GM19025 (cell line): ENCODE measurements around the gene FIBCD1.
"Not testable (repeated sequence)": the region's sequence is repeated elsewhere in the genome, so short reads cannot be mapped to it uniquely, and the experiment has no call there.

ENCODE experiments used
- ATAC-seq: cut with Tn5 transposase; IDR thresholded peaks from one replicate; pipeline ENCODE4 v1.9.1; 2021; ENCODE audit warnings: mild to moderate bottlenecking, low read depth, moderate library complexity; ENCODE audit not compliant: unreplicated experiment

FIBCD1 gene

DNA sequence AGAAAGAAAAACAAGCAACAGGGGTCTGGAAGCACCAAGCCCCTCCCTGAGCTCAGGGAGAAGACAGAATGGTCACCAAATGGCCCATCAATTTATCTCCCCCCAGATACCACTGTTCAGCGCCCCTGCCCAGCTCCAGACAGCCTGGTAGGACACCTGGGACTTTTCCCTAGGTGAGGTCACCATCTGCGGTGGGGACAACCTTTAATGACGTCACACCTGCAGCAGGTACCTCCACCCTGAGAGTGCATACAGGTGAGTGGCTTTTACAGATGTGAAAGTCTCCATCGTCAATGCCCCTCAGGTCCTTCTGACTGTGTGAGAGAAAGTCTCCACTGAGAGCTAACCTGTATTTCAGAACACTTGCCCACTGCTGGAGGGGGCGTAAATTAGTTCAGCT, 35.6 kb upstream of the FIBCD1 start:
- no peak for ATAC-seq

DNA sequence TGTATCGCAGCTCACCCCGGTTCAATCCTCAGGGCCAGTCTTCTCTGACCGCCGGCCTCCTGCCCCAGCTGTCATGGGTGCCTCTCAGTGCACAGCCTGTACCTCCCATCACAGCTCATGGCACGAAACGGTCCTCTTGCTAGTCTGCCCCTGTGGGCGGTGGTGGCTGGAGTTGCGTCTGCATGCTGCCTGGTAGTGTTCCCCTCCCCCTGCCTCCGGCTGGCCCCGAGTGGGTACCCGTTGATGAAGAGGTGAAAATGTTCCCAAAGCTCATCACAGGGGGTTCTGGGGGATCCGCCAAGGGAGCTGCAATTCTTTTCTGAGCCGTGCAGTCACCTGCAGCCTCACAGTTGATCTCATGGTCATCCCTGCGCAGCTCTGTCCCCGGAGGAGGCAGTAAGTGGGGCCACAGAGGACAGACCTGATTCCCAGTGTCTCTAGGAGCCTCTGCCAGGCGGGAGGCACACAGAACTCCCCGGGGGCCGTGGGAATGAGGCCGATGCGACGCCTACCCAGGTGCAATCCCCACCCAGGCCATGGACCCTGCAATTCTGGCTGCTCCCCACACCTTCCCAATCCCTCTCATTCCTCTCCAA, 34.7 kb upstream of the FIBCD1 start:
- ATAC-seq, result no peak

DNA sequence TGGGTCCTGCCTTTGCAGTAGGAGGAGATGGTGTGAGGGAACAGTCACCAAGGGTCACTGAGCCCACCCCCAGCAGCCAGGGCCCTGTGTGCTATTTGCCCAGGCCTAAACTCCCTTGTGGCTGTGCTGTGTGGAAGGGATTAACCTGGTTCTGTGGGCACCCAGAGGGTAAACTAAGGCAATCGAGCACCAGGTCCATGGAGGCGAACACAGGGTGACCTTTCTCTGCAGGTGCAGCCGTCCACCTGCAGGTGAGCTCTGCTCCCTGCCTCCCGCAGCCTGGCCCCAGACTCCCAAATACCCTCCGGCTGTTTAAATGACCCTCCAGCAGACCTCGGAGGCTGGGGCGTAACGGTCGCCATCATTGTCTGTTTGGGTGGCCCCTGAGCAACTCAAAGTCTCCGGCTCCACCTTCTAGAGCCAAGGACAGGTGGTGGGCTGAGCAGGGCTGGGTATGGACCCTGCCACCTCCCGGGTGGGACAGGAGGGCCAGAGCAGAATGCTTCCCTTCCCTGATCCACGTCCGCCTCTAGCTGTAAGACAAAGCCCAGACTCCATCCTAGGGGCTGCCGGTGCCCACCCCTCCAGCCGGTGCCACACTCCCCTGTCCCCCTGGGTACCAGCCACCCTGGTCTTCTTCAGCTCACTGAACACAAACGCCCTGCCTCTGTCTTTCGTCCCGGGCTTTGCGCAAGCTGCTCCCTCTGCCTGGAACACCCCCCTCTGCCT, 34.1 kb upstream of the FIBCD1 start:
- no peak for ATAC-seq

DNA sequence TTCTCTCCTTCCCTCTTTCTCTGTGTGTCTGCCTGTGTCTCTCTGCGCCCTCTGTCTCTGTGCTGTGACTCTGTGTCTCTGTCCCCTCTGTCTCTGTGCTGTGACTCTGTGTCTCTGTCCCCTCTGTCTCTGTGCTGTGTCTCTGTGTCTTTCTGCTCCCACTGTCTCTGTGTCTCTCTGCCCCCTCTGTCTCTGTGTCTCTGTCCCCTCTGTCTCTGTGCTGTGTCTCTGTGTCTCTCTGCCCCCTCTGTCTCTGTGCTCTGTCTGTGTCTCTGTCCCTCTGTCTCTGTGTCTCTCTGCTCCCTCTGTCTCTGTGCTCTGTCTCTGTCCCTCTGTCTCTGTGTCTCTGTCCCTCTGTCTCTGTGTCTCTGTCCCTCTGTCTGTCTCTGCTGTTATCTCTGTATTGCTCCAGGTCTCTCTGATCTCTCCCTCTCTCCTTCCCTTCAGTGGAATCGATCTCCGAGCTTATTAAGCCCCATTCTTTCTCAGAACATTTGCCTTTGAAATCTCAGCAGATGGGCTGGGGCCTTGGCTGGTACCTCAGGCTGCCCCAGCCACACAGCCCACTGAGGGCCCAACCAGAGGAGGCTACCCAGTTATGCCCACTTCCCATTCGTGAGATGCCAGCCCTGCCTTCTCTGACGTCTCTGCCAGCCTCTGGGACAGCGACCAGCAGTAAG, 33.4 kb upstream of the FIBCD1 start:
- ATAC-seq, result no peak

DNA sequence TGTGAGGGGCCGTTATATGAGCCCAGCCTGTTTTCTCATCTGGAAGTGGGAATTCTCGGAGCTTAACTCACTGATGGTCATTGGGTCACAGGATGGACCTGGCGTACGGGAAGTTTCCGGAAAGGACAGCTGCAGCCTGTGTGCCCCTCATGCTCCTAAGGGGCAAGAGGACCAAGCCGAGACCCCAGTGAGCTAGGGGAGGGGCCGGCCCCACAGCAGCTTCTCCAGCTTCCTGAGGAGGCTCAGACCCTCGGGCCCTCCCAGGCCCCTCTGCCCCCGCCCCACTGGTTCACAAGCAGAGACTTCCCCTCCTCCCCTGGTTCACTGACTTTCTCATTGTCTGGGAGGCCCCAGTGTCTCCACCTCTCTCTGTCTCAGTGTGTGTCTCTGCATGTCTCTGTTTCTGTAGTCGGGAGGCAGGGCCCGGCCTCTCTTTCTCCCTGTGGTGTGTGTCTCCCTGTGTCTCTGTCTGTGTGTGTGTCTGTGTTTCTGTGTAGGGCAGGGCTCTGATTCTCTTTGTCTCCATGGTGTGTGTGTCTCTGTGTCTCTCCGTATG, 32.3 kb upstream of the FIBCD1 start:
- no peak for ATAC-seq

DNA sequence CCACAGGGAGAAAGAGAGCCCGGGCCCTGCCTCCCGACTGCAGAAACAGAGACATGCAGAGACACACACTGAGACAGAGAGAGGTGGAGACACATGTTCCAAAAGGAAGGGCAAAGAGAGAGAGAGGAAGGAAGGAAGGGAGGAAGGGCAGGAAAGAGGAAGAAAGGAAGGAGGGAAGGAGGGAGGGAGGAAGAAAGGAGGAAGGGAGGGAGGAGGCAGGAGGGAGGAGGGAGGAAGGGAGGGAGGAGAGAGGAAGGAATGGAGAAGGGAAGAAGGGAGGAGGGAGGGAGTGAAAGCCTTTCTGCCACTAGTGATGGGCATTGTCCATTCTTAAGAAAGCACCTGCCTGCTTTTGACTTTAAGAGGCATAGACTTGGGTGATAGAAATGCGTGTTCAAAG, 31.8 kb upstream of the FIBCD1 start:
- no peak for ATAC-seq

DNA sequence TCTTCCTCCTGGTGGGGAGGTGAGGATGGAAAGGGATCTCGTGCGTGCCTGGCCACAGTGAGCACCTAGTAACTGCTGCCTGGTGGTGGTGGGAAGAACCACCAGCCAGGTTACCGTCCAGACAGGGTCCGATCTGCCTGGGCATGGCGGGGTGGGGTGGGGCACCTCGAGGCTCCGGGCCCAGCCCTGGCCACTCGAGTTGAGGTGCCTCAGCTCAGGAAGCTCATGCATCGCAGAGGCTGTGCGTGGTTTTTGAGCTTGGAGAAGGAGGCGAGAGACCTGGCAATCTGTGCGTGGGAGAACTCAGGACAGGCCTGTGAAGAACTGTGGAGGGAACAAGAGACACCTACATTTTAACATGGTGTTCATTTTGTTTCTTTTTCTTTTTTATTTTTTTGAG, 31.0 kb upstream of the FIBCD1 start:
- no peak for ATAC-seq

DNA sequence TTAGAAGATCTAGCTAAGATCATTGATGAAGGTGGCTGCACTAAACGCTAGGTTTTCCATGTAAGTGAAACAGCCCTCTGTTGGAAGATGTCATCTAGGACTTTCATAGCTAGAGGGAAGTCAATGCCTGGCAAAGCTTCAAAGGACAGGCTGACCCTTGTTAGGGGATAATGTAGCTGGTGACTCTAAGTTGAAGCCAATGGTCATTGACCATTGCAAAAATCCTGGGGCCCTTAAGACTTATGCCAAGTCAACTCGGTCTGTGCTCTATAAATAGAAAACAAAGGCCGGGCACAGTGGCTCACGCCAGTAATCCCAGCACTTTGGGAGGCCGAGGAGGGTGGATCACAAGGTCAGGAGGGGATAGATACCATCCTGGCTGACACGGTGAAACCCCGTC, 26.6 kb upstream of the FIBCD1 start:
- no peak for ATAC-seq

DNA sequence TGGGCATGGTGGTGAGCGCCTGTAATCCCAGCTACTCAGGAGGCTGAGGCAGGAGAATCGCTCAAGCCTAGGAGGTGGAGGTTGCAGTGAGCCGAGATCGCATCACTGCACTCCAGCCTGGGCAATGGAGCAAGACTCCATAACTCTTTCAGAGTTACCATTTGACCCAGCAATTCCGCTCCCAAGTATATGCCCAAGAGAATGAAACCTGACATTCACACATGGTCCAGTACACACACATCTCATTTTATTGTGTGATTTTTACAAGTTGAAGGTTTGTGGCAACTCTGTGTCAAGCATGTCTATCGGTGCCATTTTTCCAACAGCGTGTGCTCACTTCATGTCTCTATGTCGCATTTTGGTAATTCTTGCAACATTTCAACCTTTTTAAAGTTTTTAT, 24.9 kb upstream of the FIBCD1 start:
- no peak for ATAC-seq

DNA sequence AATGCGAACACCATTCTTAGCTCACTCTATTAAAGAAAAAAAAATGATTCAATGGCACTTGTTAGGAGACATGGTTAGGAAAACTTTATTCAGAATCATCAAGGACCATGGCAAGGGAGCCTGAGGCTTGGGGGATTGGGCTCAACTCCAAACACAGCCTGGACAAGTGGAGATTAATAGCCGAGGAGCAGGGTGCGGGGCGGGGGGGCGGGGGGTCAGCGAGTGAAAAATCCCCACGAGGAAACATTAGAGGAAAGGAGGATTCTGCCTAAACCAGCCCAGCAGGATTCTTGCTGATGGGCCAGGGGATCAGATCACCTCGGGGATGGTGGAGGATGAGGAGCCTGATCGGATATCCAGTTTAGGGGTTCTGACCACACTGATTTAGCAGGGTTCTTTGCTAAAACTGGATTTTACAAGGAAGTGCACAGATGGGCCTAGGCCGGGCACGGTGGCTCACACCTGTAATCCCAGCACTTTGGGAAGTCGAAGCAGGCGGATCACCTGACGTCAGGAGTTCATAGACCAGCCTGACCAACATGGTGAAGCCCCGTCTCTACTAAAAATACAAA, 24.4 kb upstream of the FIBCD1 start:
- ATAC-seq, result no peak

DNA sequence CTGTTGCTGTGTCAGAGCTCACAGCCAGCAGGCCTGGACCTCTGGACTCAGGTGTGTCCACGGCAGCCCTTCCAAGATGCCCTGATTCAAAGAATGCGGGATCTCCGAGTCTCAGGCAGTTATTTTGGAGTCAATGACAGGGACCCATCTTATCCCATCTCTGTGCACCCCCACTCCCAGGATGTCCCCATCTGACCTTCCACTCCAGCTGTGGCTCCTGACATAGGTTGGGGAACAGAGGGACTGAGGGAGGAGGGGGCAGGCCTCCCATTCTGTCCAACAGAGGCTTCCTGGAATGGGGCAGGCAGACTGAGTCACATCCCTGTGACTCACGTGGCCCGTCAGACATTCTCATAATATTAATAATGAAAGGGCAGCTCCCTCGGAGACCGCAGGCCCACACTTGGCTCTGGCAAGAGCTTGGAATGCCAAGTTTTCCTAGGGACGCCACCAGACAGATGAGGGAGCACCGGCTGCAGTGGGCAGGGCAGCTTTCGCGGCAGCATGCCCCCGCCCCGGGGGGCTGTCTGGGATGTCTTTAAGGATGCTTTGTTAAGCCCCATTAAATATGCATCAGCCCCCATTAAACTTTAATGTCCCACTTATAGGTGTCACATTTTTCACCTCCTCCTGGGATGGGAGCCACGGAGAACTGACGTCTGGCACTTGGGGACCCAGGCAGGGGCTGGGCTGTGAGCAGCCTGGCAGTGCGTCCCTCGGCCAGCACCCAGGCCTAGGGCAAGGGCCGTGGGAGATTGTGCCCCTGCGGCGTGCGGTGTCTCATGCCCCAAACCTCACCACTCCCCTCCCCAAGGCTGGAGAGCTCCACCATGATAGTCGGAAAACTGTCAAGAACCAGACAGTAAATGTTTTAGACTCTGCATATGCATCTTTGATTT, 23.6 kb upstream of the FIBCD1 start:
- ATAC-seq, result no peak

DNA sequence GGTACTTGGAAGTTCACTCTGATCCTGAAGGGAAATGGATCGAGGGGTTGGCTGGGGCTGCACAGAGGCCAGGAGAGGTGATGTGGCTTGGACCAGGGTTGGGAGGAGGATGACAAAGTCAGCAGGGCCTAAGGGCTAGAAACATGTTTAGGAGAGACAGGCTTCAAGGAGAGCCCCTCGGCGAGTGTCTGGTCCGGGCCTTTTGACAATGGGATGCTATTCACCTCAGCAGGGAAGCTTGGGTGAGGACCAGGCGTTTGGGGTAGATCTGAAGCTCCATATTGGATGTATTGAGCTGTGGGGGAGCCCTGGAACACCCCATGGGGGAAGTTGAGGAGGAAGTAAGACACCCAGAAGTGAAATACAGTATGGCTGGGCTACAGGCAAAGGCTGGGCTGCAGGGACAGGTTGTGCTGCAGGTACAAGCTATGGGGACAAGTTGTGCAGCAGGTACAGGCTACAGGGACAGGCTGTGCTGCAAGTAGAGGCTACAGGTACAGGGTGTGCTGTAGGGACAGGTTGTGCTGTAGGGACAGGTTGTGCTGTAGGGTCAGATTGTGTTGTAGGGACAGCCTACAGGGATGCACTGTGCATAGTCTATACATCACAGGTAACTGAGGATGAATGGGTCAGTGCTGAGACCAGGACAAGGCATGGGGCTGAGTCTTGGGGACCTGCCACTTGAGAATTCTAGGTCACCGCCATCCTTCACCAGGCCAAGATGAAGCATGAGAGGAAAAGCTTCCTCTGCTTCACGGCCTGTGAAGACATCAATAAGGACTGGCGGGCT, 22.7 kb upstream of the FIBCD1 start:
- no peak for ATAC-seq

DNA sequence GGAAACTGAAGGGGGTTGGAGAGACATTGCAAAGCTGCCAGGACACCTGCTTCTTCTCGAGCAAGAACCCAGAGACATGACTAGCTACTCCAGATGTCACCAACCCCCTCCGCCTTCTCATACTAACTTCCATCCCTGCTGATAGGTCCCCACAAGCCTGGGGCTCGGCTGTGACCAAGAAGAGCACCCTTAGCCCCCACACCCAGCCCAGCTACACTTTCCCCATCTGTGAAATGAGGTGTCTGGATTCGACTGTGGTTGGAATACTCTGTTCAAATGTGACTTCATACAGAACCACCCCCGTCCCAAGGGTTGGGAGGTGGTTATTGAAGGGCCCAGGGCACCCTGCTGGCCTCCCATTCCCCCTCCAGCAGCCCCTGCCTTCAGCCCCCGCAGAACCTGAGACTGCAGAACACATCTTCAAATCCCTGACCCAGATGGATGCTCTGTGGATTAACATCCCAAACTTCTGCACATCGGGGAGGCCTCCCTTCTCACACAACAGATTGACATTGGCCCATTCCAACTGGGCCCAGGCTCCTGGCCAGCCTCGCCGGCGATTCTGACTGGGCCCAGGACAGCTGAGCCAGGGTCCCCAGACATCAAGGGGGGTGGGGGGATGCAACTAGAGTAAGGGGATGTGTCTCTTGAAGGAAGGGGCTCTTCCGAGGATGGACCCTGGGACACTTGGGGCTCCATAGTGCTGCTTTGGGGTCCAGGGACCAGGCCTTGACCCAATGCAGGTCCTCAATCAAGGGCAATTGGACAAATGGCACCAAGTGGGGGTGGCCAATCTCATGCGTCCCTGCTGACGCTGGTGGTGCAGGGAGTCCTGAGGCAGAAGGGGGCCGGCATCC, 21.7 kb upstream of the FIBCD1 start:
- no peak for ATAC-seq

DNA sequence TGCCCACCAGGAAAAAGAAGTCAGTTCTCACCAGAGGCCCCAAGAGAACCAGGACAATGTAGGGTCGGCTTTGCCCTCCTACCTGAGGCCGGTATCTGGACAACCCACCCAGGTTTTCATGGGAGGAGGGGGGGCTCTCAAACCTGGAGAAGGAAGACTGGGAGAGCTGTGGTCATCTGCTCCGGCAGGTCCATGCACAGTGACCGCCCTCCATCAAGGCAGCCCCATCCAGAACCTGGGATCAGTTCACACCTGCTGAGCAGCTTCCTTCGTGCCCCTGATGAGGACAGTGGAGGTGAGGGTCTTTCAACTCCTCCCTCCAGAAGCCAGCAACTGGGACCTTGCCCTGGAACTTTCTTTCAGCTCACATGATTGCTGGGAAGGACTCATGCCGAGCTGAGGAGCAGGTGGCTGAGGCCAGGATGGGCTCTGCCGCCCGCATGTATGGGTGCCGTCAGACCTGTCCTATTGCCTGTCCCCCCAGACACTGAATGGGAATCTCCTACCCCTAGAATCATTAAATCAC, 20.8 kb upstream of the FIBCD1 start:
- ATAC-seq, result no peak

DNA sequence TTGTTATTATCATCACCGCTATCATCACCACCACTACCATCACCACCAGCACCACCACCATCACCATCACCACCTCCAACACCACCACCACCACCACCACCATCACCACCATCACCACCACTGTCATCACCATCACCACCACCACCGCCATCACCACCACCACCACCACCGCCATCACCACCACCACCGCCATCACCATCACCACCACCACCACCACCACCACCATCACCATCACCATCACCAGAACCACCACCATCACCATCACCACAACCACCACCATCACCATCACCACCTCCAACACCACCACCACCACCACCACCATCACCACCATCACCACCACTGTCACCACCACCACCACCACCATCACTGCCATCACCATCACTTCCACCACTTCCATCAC, 19.5 kb upstream of the FIBCD1 start:
- ATAC-seq, result not testable (repeated sequence)

DNA sequence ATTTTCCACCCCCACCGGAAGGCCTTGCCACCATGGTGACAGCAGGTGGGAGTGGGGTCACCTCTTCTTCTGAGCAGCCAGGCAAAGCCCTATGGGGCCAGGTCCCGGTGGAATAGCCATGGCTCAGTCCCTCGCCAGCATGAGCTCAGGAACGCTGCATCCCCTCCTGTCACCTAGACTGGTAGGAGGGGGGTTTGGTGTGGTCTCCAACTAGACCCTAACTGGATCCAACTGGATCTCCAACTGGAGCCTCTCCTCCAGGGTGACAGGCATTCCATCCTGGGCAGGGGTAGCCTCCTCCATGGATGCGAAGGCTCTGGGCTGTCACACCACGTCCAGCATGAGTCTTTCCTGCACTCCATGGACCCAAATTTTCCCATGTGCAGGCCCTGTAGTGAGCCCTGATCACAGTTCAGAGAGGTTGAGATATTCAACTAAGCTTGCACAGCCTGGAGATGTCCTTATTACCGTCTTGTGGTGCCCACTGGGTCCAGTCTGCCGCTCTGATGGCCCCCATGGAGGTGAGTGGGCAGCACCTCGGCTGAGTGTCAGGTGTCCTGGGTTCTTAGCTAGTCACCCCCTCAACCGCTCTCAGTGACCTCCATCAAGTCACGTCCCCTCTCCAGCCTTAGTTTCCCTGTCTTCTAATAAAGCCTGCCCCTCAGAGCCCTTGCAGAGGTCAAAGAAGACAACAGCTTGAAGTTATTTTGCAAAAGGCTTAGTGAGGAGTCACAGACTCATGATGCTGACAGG, 18.6 kb upstream of the FIBCD1 start:
- no peak for ATAC-seq

DNA sequence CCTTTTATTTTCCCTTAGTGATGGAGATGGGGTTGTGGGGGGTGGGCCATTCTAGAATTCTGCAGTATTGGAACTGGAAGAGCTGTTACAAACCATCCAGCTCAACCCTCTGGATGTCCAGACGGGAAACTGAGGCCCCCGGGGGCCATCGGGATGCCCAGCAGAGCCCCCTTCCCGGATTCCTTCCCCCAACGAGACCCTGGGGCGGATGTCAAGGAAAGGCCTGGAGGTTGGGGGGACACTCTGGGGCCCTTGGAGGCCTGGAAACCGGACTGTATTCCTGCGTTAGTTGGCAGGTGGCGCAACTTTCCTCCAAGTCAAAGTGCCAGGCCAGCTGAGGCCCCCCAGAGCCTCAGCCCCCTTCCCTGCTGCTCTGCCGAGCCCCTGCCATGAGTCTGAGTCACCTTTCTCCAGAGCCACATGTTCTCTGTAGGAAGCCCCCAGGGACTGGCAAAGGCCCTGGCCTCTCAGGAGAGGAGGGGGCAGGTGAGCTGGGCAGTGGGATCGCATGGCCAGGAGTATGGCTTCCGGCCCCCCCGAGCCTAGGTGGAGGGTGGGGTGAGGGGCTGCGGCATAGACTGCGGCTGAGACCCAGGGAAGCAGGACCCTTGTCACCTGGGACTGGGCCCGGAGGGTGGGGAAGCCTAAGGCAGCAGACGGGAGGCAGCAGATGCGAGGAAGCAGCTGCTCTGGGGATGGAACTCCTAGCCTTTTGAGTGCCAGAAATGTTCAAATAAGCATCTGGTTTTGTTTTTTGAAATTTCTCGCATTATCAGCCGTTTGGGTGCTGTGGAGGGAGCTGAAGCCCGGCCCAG, 17.8 kb upstream of the FIBCD1 start:
- no peak for ATAC-seq
